Measurements from ENCODE around the gene KLB. TPM values are rescaled to one million over a fixed set of nuclear protein-coding genes. Genes with fewer than 3 reads are reported as not detected.
"Not testable (repeated sequence)": the region's sequence is repeated elsewhere in the genome, so short reads cannot be mapped to it uniquely, and the experiment has no call there.

KLB gene
- total RNA-seq, 1 donor from 2014 or later, result 0.18 TPM

DNA sequence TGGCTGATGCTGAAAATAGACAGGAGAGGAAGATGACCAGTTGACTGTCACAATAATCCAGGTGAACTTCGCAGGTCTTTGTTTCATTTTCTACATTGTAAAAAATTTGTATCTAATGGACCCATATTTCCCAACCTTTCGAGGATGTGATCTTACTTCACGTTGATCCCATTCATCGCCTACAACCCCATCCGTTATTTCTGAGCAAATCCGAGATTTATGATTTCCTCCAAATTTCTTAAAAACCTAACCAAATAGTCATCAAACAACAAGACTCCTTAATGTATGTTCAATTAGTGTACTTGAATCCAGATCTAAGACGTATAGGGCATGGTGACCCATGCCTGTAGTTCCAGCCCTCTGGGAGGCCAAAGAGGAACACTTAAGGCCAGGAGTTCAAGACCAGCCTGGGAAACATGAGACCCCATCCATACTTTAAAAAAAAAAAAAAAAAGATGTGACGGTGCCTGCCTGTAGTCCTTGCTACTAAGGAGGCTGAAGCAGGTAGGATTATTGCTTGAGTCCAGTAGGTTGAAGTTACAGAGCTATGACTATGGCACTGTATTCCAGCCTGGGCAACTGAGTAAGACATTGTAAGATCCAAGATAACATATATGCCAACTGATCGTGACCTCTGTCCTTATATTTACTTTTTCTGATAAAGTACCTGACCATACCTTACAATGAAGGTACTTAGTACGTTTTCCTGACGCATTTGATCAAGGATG, 46.3 kb downstream of the KLB start:
- Mint-ChIP-seq H3K27me3 (no peaks in the 10 kb centered on the region), H3K36me3 (ENCODE audit: low read depth) (peaks cover 81% of the 10 kb centered on the region), H3K4me1 (peaks cover 28% of the 10 kb centered on the region), H3K9me3 (no peaks in the 10 kb centered on the region), H3K4me3 (no peak overlapping the region), H3K27ac (no peak overlapping the region)
- intact Hi-C loops (cut with micrococcal nuclease), result loop anchor here (10.0 kb wide), 2 partner anchors 788 to 852 kb away; partner anchors contain the start of gene KLF3
- POLR2A ChIA-PET, result interaction anchor here (0.7 to 0.9 kb wide), 2 partner anchors 97 to 106 kb away, joined by 3 read pairs; no protein-coding TSS in a partner anchor
- CTCF ChIA-PET, result no interaction called here
- no peak for DNase-seq
- TF ChIP-seq, protein P1, sequence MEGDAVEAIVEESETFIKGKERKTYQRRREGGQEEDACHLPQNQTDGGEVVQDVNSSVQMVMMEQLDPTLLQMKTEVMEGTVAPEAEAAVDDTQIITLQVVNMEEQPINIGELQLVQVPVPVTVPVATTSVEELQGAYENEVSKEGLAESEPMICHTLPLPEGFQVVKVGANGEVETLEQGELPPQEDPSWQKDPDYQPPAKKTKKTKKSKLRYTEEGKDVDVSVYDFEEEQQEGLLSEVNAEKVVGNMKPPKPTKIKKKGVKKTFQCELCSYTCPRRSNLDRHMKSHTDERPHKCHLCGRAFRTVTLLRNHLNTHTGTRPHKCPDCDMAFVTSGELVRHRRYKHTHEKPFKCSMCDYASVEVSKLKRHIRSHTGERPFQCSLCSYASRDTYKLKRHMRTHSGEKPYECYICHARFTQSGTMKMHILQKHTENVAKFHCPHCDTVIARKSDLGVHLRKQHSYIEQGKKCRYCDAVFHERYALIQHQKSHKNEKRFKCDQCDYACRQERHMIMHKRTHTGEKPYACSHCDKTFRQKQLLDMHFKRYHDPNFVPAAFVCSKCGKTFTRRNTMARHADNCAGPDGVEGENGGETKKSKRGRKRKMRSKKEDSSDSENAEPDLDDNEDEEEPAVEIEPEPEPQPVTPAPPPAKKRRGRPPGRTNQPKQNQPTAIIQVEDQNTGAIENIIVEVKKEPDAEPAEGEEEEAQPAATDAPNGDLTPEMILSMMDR (IDR thresholded peaks at IDR 0.05), result no peak
- ATAC-seq (ENCODE audit: low read depth), result peak; percentile 12

DNA sequence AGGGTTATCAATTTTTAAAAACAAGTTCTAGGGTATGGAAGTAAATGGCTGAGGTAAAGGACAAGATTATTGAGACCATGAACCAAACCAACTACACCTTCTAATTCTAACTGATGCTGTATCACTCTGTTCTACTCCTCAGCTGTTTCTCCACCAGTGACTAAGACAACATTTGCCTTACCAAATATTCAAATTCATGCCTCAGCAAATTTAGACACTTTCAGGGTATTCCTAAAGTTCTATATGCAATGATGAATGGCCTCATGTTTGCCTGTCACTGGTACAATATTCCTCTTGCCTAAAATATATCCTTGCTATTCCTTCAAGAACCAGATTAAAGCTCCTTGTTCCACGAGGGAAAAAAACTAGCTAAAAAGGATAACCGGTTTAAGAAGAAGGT, 47.0 kb downstream of the KLB start:
- TF ChIP-seq, protein P1 (IDR thresholded peaks at IDR 0.05), result no peak
- Mint-ChIP-seq H3K27ac (no peak overlapping the region), H3K36me3 (ENCODE audit: low read depth) (peaks cover 86% of the 10 kb centered on the region), H3K4me3 (no peak overlapping the region), H3K9me3 (no peaks in the 10 kb centered on the region), H3K4me1 (peaks cover 29% of the 10 kb centered on the region), H3K27me3 (no peaks in the 10 kb centered on the region)
- no peak for DNase-seq
- intact Hi-C loops (cut with micrococcal nuclease), result loop anchor here (10.0 kb wide), 2 partner anchors 789 to 851 kb away; partner anchors contain the start of gene KLF3
- ChIA-PET POLR2A (interaction anchor here (0.7 kb wide), 1 partner anchor 96 kb away, joined by 3 read pairs; no protein-coding TSS in a partner anchor), CTCF (interaction anchor here (1.2 kb wide), 1 partner anchor 16 kb away, joined by 4 read pairs; no protein-coding TSS in a partner anchor)
- ATAC-seq (ENCODE audit: low read depth), result no peak

DNA sequence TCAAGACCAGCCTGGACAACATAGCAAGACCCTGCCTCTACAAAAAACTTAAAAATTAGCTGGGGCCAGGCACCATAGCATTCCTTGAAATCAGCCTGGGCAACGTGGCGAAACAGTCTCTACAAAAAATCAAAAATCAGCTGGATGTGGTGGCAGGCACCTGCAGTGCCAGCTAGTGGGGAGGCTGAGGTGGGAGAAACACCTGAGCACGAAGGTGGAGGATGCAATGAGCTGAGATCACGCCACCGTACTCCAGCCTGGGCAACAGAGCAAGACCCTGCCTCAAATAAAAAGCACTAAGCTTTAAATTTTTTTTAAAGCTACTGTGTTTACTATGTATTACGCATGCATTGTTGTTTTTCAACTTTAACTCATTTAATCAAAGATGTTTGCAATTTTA, 48.8 kb downstream of the KLB start:
- intact Hi-C loops (cut with micrococcal nuclease), result loop anchor here (5.0 to 10.0 kb wide), 4 partner anchors 413 to 849 kb away; partner anchors contain the start of genes KLF3 and N4BP2
- Mint-ChIP-seq H3K9me3 (no peaks in the 10 kb centered on the region), H3K4me1 (peaks cover 35% of the 10 kb centered on the region), H3K27ac (peak overlapping the region; percentile 46), H3K4me3 (no peak overlapping the region), H3K27me3 (no peaks in the 10 kb centered on the region), H3K36me3 (ENCODE audit: low read depth) (peaks cover 89% of the 10 kb centered on the region)
- ChIA-PET POLR2A (interaction anchor here (0.6 to 5.6 kb wide), 2 partner anchors 8 to 331 kb away, joined by 4 to 94 read pairs; no protein-coding TSS in a partner anchor), CTCF (interaction anchor here (1.0 to 1.3 kb wide), 3 partner anchors 9 to 14 kb away, joined by 3 to 6 read pairs (median 3); no protein-coding TSS in a partner anchor)
- TF ChIP-seq, protein P1 (IDR thresholded peaks at IDR 0.05), result no peak
- no peak for ATAC-seq (ENCODE audit: low read depth)
- DNase-seq, result no peak

DNA sequence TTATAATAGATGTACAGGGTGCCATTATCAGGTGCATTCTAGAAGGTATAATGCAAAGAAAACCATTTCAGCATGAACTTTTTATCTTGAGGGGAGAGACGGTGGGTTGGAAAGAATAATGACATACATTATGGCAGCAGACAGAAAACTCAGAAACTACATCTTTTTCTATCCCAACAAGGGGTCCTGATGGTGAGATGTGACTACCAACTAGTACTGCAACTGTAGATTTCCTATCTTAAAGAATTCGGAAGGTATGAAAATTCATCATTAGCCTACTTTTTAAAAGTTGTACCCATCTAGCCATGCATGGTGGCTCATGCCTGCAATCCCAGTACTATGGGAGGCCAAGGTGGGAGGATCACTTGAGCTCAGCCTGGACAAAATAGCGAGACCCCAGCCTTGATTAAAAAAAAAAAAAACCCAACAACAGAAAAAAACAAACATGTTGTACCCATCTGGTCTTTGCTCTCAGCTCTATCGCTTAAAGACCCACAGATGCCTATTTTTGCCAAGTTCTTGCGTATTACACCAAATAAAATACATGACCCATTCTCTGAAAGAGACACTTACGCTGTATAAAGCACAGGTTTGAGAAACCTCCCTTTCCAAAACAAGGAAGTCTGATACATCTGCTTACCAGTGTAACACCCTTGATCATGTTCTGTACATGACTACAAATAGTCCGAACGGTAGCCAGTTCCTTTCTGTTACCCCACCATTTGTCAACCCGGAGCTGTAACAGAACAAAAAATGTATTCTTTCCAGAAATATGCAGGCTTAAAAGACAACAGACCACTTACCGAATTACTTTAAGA, 50.4 kb downstream of the KLB start:
- peak overlapping the region; percentile 97 for H3K4me3 Mint-ChIP-seq
- ATAC-seq (ENCODE audit: low read depth) (no peak), DNase-seq (no peak)
- intact Hi-C loops (cut with micrococcal nuclease), result loop anchor here (5.0 to 10.0 kb wide), 4 partner anchors 415 to 848 kb away; partner anchors contain the start of genes KLF3 and N4BP2
- peaks cover 74% of the 10 kb centered on the region for H3K36me3 Mint-ChIP-seq (ENCODE audit: low read depth)
- H3K27me3 Mint-ChIP-seq, result no peaks in the 10 kb centered on the region
- TF ChIP-seq, protein P1 (IDR thresholded peaks at IDR 0.05), result no peak
- CTCF ChIA-PET, result interaction anchor here (0.6 to 2.2 kb wide), 5 partner anchors 9 to 696 kb away, joined by 3 to 9 read pairs (median 6); no protein-coding TSS in a partner anchor
- H3K9me3 Mint-ChIP-seq, result no peaks in the 10 kb centered on the region
- H3K27ac Mint-ChIP-seq, result peak overlapping the region; percentile 98
- H3K4me1 Mint-ChIP-seq, result peaks cover 36% of the 10 kb centered on the region
- POLR2A ChIA-PET, result interaction anchor here (0.6 to 5.6 kb wide), 7 partner anchors 10 to 241 kb away, joined by 3 to 94 read pairs (median 23); partner anchors contain the start of genes RFC1 and SMIM14

DNA sequence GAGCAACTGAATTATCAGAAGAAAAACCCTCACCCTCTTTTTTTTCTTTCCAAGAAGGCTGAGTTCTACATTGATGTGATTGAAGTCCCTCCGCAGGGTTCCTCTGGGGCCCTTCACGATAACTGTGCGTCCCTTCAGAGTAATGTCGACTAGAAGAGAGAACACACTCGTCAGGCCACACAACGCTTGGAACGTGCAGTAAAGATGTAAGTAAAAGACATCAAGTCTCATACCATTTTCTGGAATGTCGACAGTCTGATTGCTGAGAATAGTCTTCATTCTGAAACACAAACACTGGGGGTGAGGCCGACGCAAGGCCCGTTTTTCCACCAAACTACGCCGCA, 51.4 kb downstream of the KLB start:
- not testable (repeated sequence) for H3K27me3 Mint-ChIP-seq, H3K9me3 Mint-ChIP-seq, DNase-seq
- peak overlapping the region; percentile 98 for H3K27ac Mint-ChIP-seq
- intact Hi-C loops (cut with micrococcal nuclease), result loop anchor here (1.0 to 10.0 kb wide), 10 partner anchors 11 to 847 kb away; partner anchors contain the start of genes KLF3, N4BP2, PDS5A and SMIM14
- peak; percentile 3 for ATAC-seq (ENCODE audit: low read depth)
- peaks cover 36% of the 10 kb centered on the region for H3K4me1 Mint-ChIP-seq
- ChIA-PET POLR2A (interaction anchor here (0.5 to 5.6 kb wide), 23 partner anchors 8 to 859 kb away, joined by 3 to 94 read pairs (median 4); partner anchors contain the start of genes RFC1, SMIM14, UGDH and WDR19), CTCF (interaction anchor here (1.1 to 2.2 kb wide), 3 partner anchors 10 to 520 kb away, joined by 3 to 9 read pairs (median 8); no protein-coding TSS in a partner anchor)
- H3K36me3 Mint-ChIP-seq (ENCODE audit: low read depth), result peaks cover 66% of the 10 kb centered on the region
- peak overlapping the region; percentile 97 for H3K4me3 Mint-ChIP-seq

Measured in activated B cell treated with CpG ODN at 0.5 μM for 24 hours (primary cell).